Measurements from ENCODE around the gene PIK3R3. TPM values are rescaled to one million over a fixed set of nuclear protein-coding genes. Genes with fewer than 3 reads are reported as not detected.

The PIK3R3 gene
- total RNA-seq, 1 donor from 2014 or later, result 55.8 TPM

DNA sequence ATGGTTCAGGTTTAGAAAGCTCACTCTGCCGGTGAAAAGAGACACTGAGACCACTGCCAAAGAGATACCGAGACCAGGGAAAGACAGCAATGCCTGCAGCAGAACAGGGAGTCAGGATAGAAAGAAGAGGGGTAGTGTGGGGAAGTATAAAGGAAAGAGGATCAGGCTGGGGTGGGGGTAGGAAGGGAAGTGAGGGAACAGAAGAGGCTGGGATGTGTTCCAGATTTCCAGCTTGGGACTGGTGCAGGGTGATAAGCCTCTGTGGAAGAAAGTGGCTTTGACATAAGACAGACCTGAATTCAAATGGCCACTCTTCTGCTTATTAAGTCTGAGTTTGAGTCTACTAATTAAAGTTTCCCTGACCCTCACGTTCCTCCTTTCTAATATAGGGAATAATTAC is 105.9 kb downstream of the PIK3R3 start:
- no peak for DNase-seq (ENCODE audit: low spot score)

GRCh38 chr1:46021046-46021996 is 111.1 kb downstream of the PIK3R3 start:
- no peak for DNase-seq (ENCODE audit: low spot score)

DNA sequence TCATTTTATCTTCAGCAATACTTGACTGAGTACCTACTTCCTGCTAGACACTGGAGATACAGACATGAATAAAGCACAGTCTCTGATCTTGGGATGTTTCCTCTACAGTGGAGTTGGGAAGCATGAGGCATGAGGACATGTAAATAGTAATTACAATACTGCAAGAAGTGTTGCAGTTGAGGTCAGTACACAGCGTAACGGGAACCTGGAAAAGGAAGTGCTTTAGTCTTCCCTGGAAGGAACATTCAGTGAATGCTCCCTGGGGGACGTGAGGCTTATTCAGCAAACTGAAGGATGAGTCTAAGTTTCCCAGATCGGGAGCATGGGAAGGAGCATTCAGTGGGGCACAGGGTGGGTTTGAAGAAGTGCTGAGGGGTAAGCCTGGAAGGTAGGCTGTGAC is 112.4 kb downstream of the PIK3R3 start:
- DNase-seq (ENCODE audit: low spot score), result no peak

DNA sequence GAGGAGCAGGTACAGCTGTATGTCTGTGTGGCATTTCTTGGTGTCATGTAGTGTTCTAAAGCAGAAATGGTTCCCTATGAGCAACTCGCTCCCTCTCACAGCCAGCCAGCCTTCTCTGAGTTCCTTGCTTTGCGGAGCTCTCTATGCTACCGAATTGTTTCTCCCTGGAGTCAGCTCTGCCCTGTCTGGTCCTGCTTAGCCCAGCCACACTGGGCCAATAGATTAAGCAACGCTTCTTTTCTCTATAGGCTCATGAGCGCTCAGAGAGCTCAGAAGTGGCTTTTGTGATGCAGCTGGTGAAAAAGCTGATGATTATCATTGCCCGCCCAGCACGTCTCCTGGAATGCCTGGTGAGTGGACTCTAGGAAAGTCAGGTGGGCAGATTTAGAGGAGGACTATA is 113.1 kb downstream of the PIK3R3 start:
- DNase-seq (ENCODE audit: low spot score), result no peak

DNA sequence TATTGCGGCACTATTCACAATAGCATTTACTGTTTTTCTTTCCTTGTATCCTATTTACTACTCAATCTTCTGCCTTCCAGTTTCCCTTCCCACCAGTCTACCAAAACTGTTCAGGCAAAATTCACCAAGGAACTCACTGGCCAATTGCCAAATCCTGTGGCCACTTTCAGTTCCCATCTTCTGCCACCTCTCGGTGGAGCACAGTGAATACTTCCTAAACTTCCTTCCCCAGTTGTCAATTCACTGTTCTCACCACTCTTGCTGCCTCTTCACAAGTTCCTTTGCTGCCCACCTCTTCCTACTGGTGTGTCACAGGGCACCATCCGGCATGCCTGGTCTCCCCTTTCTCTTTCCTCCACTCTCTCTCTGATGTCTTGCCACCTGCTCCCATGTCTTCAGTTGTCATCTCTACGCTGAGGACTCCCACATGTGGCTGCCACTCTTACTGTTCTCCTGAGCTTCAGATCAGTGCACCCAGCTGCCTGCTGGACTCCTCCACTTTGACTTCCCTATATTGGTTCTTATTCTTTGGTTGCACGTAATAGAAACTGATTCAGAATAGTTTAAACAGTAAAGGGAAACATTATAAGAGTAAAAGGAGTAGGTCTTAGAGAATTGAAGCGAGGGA is 114.4 kb downstream of the PIK3R3 start:
- DNase-seq (ENCODE audit: low spot score), result no peak

GRCh38 chr1:46013581-46013980 is 118.8 kb downstream of the PIK3R3 start:
- DNase-seq (ENCODE audit: low spot score), result no peak

DNA sequence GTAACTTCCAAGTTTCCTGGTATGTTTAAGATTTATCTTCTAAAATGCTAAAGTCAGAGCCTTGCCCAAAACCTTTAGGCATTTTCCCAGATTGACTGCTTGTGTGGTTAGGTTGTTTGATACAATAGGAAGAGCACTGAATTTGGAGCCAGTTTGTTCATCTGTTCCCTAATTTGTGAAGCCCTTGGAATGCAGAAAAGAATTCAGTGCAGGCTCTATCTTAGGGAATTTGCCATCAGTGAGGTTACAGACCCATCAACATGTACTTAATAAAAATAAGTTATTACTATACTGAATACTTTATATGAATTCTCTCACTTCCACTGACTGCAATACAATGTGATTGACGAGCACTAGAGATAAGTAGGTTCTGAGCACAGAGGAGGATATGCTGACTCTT is 120.2 kb downstream of the PIK3R3 start:
- DNase-seq (ENCODE audit: low spot score), result no peak

DNA sequence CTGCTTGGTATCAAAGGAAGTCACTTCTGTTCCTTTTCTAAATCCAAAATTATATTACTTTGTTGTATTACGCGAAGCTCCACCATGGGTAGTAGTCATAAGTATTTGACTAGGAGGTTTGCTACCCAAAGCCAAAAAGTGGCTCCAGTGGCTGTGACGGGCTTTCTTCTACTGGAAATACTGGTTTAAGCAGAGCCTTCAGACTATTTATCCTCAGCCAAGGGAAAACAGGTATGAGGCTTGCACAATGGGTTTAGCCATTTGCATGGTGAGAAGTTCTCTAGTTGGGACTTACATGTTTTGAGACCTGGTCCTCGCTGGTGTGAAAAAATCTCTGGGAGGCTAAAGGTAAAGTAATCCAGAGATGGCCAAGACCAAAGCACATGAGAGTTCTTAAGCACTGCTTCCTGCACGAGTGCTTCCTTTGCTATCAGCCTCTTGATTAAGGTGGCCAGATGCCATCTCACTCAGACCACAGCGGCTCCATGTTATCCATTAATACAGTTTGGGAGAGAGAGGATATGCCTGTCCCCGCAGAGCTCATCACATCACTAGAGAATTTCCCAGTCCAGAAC is 121.2 kb downstream of the PIK3R3 start:
- no peak for DNase-seq (ENCODE audit: low spot score)

GRCh38 chr1:46010611-46011010 is 121.8 kb downstream of the PIK3R3 start:
- no peak for DNase-seq (ENCODE audit: low spot score)

GRCh38 chr1:46008585-46008984 is 123.8 kb downstream of the PIK3R3 start:
- no peak for DNase-seq (ENCODE audit: low spot score)

DNA sequence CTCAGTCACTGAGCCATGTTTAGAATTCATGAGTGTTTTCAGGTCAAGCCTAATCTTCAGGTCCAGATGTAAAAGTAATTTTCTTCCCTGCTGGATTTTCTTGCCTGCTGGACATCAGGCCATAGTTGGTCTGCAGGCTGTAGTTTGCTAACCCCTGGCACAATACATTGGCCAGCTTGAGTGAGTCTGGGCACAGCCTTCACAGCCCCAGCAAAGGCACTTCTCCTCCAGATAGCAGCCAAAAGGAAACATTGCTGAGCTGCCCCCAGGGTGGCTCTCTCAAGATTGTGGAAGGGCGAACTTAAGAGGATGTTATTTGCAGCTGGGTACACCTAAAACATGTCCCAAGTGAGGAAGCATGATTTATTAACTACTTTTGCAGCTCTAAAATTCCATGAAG is 126.8 kb downstream of the PIK3R3 start:
- DNase-seq (ENCODE audit: low spot score), result no peak

DNA sequence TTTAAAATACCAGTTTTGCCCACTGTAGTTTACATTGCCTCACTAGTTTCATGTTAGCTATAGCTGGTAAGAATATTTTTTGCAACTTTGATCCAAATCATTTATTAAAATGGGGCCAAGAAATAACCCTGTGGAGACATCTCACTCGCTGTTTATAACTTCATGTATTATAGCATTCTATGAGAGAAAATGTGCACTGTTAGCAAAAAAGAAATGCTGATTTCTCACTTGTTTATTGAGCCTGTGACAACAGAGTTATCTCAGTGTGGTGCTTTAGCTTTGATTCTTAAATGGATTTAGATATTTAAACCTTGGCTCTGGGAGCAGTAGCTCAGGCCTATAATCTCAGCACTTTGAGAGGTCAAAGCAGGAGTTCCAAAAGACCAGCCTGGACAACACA is 127.9 kb downstream of the PIK3R3 start:
- no peak for DNase-seq (ENCODE audit: low spot score)

DNA sequence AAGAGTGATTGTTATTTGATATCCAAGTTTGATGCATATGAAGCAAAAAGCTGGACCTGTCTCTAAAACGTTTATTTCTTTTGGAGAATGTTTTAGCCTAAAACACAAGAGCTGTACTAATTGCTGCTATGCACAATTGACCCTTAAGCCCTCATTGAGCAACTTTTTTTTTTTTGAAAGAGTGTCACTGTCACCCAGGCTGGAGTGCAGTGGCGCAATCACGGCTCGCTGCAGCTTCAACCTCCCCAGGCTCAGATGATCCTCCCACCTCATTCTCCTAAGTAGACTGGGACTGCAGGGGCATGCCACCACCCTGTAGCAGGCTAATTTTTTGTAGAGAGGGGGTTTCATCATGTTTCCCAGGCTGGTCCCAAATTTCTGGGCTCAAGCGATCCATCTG is 129.1 kb downstream of the PIK3R3 start:
- no peak for DNase-seq (ENCODE audit: low spot score)

DNA sequence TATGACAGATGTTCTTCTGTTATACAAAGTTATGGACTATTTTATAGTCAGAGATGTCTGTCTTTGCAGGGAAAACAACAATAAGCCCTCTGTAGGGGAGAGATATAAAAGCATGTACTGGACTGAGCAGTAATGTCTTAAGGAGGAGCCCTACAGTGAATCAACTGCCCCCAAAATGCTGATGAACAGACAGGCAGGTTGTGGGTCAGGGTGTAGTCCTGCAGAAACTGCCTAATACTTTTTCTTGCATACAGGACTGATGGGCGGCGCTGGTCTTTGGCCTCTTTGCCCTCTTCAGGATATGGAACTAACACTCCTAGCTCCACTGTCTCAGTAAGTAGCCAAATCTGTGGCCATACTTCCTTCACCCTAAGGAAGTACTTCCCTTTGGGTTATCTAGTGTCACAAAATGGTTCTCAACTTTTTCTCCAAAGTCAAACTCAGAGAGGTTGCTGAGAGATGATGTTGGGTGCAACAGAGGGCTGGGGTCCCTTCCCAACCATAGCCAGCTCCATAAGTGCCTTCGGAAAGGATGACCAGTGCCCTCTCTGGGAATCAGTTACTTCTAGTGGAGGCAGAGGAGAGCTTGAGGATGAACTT is 129.8 kb downstream of the PIK3R3 start:
- no peak for DNase-seq (ENCODE audit: low spot score)

DNA sequence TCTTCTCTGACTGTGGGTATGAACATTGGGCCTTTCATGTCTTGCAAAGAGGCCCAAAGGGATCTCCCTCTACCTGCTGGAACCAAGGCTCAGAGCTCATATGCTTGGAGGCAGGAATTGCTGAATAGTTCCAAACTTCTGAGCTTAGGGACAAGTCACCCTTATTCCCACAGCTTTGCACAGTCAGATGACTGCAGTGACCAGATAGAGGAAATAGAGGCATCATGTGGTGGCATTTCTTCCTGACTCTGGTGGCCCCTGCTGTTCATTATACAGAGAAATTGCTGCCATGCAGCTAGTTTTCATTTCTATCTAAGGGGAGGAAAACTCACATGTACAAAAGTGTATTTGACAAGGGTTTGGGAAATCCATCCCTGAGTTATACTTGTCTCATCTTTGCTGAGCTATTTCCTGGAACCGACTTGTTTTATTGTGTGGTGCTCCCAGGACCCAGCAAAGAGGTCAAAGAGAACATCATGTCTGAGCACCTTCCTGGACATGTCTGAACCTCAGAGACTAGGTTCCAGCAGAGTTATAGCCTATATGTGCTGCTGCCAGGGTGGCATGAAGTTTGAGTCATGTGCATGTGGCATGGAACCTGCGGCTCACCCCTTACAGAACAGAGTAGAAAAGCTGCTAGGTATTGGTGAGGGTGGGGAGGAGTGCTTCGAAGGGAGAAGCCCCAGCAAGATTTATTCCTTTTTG is 131.2 kb downstream of the PIK3R3 start:
- DNase-seq (ENCODE audit: low spot score), result no peak

GRCh38 chr1:45999507-45999906 is 132.9 kb downstream of the PIK3R3 start:
- DNase-seq (ENCODE audit: low spot score), result no peak

DNA sequence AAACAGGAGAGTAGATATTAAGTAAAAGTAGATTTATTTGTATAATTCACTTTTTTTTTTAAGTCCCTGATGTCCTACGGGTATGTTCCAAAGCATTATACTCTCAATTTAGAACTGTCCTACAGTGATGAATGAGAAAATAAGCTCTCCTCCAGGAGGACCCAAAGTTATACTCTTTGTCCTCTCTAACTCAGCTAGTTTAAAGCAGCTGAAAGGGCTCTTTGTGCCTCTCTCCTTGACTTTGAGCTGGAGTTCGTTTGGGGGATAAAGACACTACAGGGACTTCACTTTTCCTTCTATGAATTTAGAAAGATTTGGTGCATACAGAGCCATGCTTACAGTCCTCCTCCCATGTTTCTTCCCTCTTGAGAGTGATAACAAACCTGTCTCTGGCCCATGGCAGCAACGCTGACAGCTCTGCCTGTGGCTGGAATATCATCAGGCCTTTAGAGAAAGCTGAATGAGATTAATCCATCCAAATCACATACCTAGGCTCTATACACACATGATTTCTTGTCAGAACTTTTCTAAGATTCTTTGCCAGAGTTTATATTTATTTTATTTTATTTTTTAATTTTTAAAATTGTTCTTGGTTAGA is 134.3 kb downstream of the PIK3R3 start:
- DNase-seq (ENCODE audit: low spot score), result no peak

DNA sequence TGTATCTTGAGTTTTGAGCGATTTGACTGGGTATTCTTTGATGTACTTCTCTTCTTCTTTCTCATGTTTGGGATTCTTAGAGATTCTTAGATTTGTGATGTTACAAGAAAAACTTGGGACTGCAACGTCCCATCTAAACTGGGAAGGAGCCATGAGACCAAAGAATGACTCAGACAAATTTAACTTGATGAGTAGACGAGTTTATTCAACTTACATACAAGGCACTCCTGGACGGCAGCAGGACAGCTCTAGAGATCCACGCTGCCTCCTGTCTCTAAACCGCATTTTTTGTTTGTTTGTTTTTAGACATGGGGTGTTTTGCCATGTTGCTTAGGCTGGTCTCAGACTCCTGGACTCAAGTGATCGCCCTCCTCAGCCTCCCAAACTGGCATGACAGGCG is 137.1 kb downstream of the PIK3R3 start:
- DNase-seq (ENCODE audit: low spot score), result no peak

DNA sequence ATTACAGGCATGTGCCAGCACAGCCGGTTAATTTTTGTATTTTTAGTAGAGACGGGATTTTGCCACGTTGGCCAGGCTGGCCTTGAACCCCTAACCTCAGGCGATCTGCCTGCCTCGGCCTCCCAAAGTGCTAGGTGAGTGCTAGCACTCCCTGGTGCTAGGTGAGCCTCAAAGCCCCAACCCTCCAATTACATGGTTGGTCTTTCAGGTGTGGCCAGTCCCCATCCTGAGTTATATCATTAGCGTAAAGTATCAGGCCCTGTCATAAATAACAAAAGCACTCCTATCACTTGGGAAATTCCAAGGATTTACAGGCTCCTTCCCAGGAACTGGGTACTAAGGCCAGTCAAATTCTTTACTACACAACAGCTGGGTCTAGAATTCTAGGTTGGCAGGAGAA is 138.0 kb downstream of the PIK3R3 start:
- no peak for DNase-seq (ENCODE audit: low spot score)
